Amniotic epithelial cell (primary cell): ENCODE measurements around the gene CIP2A.

Experiments
- DNase-seq: peaks from one replicate; pipeline ENCODE4 v3.0.0-alpha.2; 2010; ENCODE audit warnings: low read depth

The CIP2A gene

GRCh38 chr3:108509871-108510270 lies 79.4 kb downstream of the CIP2A start:
- no peak for DNase-seq

DNA sequence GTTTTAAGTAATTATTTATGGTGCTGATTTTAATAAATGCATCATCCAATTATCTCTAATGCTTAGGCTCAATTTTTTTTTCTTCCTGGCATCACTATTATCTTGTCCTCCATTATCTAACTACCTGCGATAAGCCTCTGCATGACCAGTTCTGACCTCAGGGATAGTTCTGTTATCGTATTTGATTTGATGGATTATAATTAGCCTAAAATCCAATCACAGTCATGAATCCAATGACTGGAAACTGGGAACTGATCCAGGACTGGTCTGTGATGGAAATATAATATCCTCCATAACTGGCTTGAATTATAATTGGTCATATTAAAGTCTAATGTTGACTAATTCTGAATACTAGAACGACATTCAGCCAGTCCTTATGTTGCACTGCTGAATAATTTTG lies 80.0 kb downstream of the CIP2A start:
- DNase-seq, result no peak

DNA sequence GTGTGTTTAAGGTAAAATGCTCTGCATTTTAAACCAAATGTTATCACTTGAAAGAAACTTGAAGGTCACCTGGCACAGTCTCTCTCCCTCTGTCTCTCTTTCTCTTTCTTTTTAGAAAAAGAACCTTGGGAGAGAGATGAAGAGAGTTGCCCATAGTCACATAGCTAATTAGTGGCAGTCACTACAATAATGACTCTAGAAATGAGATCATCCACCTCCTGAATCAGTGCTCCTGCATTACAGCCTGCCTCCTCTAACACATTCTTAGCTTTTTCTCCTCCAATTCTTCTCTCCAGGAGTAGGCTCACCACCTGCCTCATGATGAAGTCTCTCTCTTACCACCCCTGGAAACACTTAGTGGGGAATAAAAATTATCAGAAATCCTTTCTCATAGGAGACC lies 81.3 kb downstream of the CIP2A start:
- DNase-seq, result no peak

DNA sequence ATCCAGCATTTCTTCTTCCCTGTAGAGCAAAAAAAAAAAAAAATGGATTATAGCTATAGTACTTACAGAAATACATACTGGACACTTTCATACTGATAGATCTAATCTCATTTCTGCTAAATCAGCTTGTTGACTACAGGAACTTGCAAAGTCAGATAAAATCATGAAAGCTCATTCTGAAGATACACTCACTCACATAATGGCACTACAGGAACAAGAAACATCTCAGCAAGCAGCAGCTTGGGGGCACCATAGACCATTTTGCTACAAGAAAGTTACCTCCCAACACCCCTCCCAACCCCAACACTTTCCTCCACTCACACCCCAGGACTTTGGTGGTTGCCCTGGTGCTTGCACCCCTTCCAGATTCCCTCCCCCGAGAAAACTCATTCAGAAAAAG lies 83.4 kb downstream of the CIP2A start:
- DNase-seq, result no peak

DNA sequence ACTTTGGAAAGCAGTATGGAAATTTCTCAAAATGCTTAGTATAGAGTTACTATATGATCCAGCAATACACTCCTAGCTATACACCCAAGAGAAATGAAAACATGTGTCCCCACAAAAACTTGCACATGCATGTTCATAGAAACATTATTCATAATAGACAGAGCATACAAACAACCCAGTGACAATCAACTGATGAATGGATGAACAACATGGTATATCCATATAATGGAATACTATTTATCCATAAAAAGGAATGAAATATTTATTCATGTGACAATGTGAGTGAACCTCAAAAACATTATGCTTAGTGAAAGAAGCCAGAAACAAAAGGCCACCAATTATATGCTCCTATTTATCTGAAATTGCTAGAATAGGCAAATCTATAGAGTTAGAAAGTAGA lies 85.5 kb downstream of the CIP2A start:
- DNase-seq, result no peak

GRCh38 chr3:108501535-108501934 lies 87.7 kb downstream of the CIP2A start:
- DNase-seq, result peak; percentile 49

GRCh38 chr3:108500728-108501127 lies 88.5 kb downstream of the CIP2A start:
- peak; percentile 7 for DNase-seq
